Aorta (tissue), 5 donors: Measurements from ENCODE around the gene LSM14A. TPM values are rescaled to one million over a fixed set of nuclear protein-coding genes. Genes with fewer than 3 reads are reported as not detected.

Experiments
- ATAC-seq: fragments of 200-7000 bp; cut with Tn5 transposase; one replicate; pipeline ENCODE4 v1.9.1; 2022; ENCODE audit warnings: moderate library complexity; ENCODE audit not compliant: low FRiP score
- DNase-seq, 2 donors: peaks; one replicate each; pipeline ENCODE4 v3.0.0-alpha.2; 2020
- H3K27ac ChIP-seq, 2 donors: one replicate each; pipeline ENCODE4 v1.5.1; 2013; ENCODE audit warnings: low read length in 2 of 2, mild to moderate bottlenecking in 2 of 2, moderate library complexity in 2 of 2, control low read depth in 1 of 2, inconsistent platforms in 1 of 2, low read depth in 1 of 2
- H3K27me3 ChIP-seq, 2 donors: one replicate each; pipeline ENCODE4 v1.6.1; 2013; ENCODE audit warnings: control low read depth in 1 of 2, low read length in 1 of 2, mild to moderate bottlenecking in 1 of 2, moderate library complexity in 1 of 2; ENCODE audit not compliant: insufficient read depth in 2 of 2, control insufficient read depth in 1 of 2
- H3K36me3 ChIP-seq, 2 donors: one replicate each; pipeline ENCODE4 v1.6.1; 2013; ENCODE audit warnings: control low read depth in 1 of 2, low read length in 1 of 2, mild to moderate bottlenecking in 1 of 2; ENCODE audit not compliant: insufficient read depth in 2 of 2, control insufficient read depth in 1 of 2
- H3K4me1 ChIP-seq, 2 donors: one replicate each; pipeline ENCODE4 v1.6.1; 2013; ENCODE audit warnings: low read length in 2 of 2, control low read depth in 1 of 2, mild to moderate bottlenecking in 1 of 2, moderate library complexity in 1 of 2; ENCODE audit not compliant: insufficient read depth in 2 of 2, control insufficient read depth in 1 of 2
- H3K4me3 ChIP-seq, 2 donors: one replicate each; pipeline ENCODE4 v1.5.1; 2013; ENCODE audit warnings: low read length in 2 of 2, control low read depth in 1 of 2, mild to moderate bottlenecking in 1 of 2
- H3K9me3 ChIP-seq: one replicate; pipeline ENCODE4 v1.6.1; 2013; ENCODE audit warnings: mild to moderate bottlenecking, low read length; ENCODE audit not compliant: control insufficient read depth
- WGBS, 2 donors: extraction: QIAGEN DNeasy Blood & Tissue Kit; methylation state at CpG; one replicate each; pipeline ENCODE4 v1.1.7; 2013; 5-methylcytosine and 5-hydroxymethylcytosine counted together
- intact Hi-C, 2 donors: fragments of 100-400 bp; cut with DNase I; formaldehyde crosslinking; loops; one replicate each; pipeline versions ENCODE4 v1.14.2 to v1.15.0; 2022
- polyA plus RNA-seq, 2 donors: library from polyadenylated mRNA; stranded (reverse); fragments of 200-250 nt; gene quantifications; one replicate each; pipeline ENCODE4 v1.2.3, GENCODE V29; 2013
- total RNA-seq, 2 donors: library from RNA; stranded (reverse); fragmentation: NEBNext Ultra II Directional; extraction: Animal tissue kit (Norgen Biotek cat#: 25700); gene quantifications; one replicate each; pipeline ENCODE4 v1.2.1, GENCODE V29; 2021
- donor health status: healthy with polysubstance abuse.
- donor health status: Bipolar disorder and iron deficiency.
- donor health status: DM: no; HTN: no; CAD: no.
- donor health status: DM: no; HTN: no; CAD: no.
- donor health status: DM: yes; HTN: yes; CAD: no.

Gene LSM14A
- total and polyA plus RNA-seq, 4 donors, result 80.4 to 108 (median 87.5) TPM

- Histone ChIP-seq H3K27ac (no peak overlapping the region), H3K27me3 (no peaks in the 10 kb centered on the region), H3K9me3 (no peaks in the 10 kb centered on the region), H3K4me1 (peaks cover 2% of the 10 kb centered on the region in 2 donors), H3K36me3 (no peaks in the 10 kb centered on the region), H3K4me3 (no peak overlapping the region)
- ATAC-seq (no peak), DNase-seq (no peak)
- 27 to 34% methylated on average over 5 of the region's 5 CpGs for WGBS, 2 donors
- intact Hi-C loops, result loop anchor here in 1 of 2 donors (5.0 kb wide), 1 partner anchor 80 kb away; no protein-coding TSS in a partner anchor
These were observed 84.7 kb downstream of the LSM14A start for GRCh38 chr19:34256835-34257558.

- Histone ChIP-seq H3K27ac (no peak overlapping the region), H3K9me3 (no peaks in the 10 kb centered on the region), H3K4me3 (no peak overlapping the region), H3K27me3 (no peaks in the 10 kb centered on the region), H3K4me1 (peaks cover 2 to 3% of the 10 kb centered on the region in 2 donors), H3K36me3 (no peaks in the 10 kb centered on the region)
- intact Hi-C loops, result loop anchor here in 1 of 2 donors (5.0 kb wide), 1 partner anchor 80 kb away; no protein-coding TSS in a partner anchor
- no peak for ATAC-seq
- WGBS, 2 donors, result 63 to 67% methylated on average over 2 of the region's 2 CpGs
- no peak for DNase-seq
These were observed 85.2 kb downstream of the LSM14A start for GRCh38 chr19:34257559-34257924.

- intact Hi-C loops, result loop anchor here in 1 of 2 donors (5.0 kb wide), 1 partner anchor 78 kb away; no protein-coding TSS in a partner anchor
- 74 to 86% methylated on average over 3 of the region's 3 CpGs for WGBS, 2 donors
These were observed 87.2 kb downstream of the LSM14A start for GRCh38 chr19:34259367-34260095.

GRCh38 chr19:34260771-34261173 is 88.5 kb downstream of the LSM14A start:
- DNase-seq (no peak), ATAC-seq (peak; percentile 48)
- H3K4me3 ChIP-seq, result no peak overlapping the region
- intact Hi-C loops, result no loop called here
- H3K36me3 ChIP-seq, result no peaks in the 10 kb centered on the region
- 9 to 10% methylated on average over 6 of the region's 6 CpGs for WGBS, 2 donors
- peaks cover 4 to 7% of the 10 kb centered on the region in 2 donors for H3K4me1 ChIP-seq
- no peak overlapping the region for H3K27ac ChIP-seq
- H3K9me3 ChIP-seq, result no peaks in the 10 kb centered on the region
- H3K27me3 ChIP-seq, result no peaks in the 10 kb centered on the region

More at GRCh38 chr19:34259367-34260095, 87.2 kb downstream of the LSM14A start:
- peaks cover 2 to 7% of the 10 kb centered on the region in 2 donors for H3K4me1 ChIP-seq
- H3K27ac ChIP-seq, result no peak overlapping the region
- H3K9me3 ChIP-seq, result no peaks in the 10 kb centered on the region
- DNase-seq, result no peak
- no peak for ATAC-seq
- H3K36me3 ChIP-seq, result no peaks in the 10 kb centered on the region
- H3K27me3 ChIP-seq, result no peaks in the 10 kb centered on the region
- no peak overlapping the region for H3K4me3 ChIP-seq

- 66 to 68% methylated on average over 6 of the region's 6 CpGs for WGBS, 2 donors
- Histone ChIP-seq H3K36me3 (no peaks in the 10 kb centered on the region), H3K9me3 (no peaks in the 10 kb centered on the region), H3K4me3 (no peak overlapping the region), H3K27ac (no peak overlapping the region), H3K27me3 (no peaks in the 10 kb centered on the region), H3K4me1 (peaks cover 4 to 7% of the 10 kb centered on the region in 2 donors)
- DNase-seq (no peak), ATAC-seq (no peak)
- intact Hi-C loops, result no loop called here
These were observed 89.2 kb downstream of the LSM14A start for GRCh38 chr19:34261334-34262109.

GRCh38 chr19:34263745-34264237 is 91.5 kb downstream of the LSM14A start:
- 75 to 78% methylated on average over 8 of the region's 8 CpGs for WGBS, 2 donors
- H3K4me1 ChIP-seq, result peaks cover 5 to 6% of the 10 kb centered on the region in 2 donors
- DNase-seq, result no peak
- H3K4me3 ChIP-seq, result no peak overlapping the region
- ATAC-seq, result no peak
- no peaks in the 10 kb centered on the region for H3K27me3 ChIP-seq
- H3K27ac ChIP-seq, result peak overlapping the region in 1 of 2 donors; percentile 3
- no peaks in the 10 kb centered on the region for H3K36me3 ChIP-seq
- intact Hi-C loops, result no loop called here
- no peaks in the 10 kb centered on the region for H3K9me3 ChIP-seq

- DNase-seq, result no peak
- peak; percentile 10 for ATAC-seq
- intact Hi-C loops, result no loop called here
- 50 to 65% methylated on average over 6 of the region's 6 CpGs for WGBS, 2 donors
- Histone ChIP-seq H3K9me3 (no peaks in the 10 kb centered on the region), H3K4me1 (peaks cover 4 to 5% of the 10 kb centered on the region in 2 donors), H3K27me3 (no peaks in the 10 kb centered on the region), H3K27ac (peak overlapping the region in 1 of 2 donors; percentile 37), H3K4me3 (no peak overlapping the region), H3K36me3 (no peaks in the 10 kb centered on the region)
These were observed 92.9 kb downstream of the LSM14A start for GRCh38 chr19:34265221-34265650.

- intact Hi-C loops, result no loop called here
- Histone ChIP-seq H3K27me3 (no peaks in the 10 kb centered on the region), H3K36me3 (no peaks in the 10 kb centered on the region), H3K9me3 (no peaks in the 10 kb centered on the region), H3K4me1 (peaks cover 4% of the 10 kb centered on the region in 2 donors), H3K4me3 (no peak overlapping the region), H3K27ac (peak overlapping the region; percentile 23 to 87)
- ATAC-seq, result no peak
- DNase-seq, result no peak
- WGBS, 2 donors, result 32 to 40% methylated on average over 8 of the region's 8 CpGs
These were observed 96.8 kb downstream of the LSM14A start for GRCh38 chr19:34269081-34269480.
